Stimulated activated CD8-positive, alpha-beta memory T cell treated with anti-CD3 and anti-CD28 coated beads, Interleukin-2, amount 100 ng/mL, for 1 hour (primary cell): Measurements from ENCODE around the gene GSTK1.
"Not testable (repeated sequence)": the region's sequence is repeated elsewhere in the genome, so short reads cannot be mapped to it uniquely, and the experiment has no call there.

Source experiments
- DNase-seq, 2 donors: peaks; one replicate each; pipeline ENCODE4 v3.0.0-alpha.2; 2020; ENCODE audit warnings: low read depth in 2 of 2

Gene GSTK1

GRCh38 chr7:143238289-143238980 is 24.8 kb upstream of the GSTK1 start:
- no peak for DNase-seq

GRCh38 chr7:143239813-143240212 is 23.4 kb upstream of the GSTK1 start:
- no peak for DNase-seq

GRCh38 chr7:143240291-143241168 is 22.7 kb upstream of the GSTK1 start:
- peak; percentile 44 to 59 for DNase-seq

GRCh38 chr7:143242306-143242705 is 20.9 kb upstream of the GSTK1 start:
- no peak for DNase-seq

GRCh38 chr7:143243111-143243510 is 20.1 kb upstream of the GSTK1 start:
- DNase-seq = no peak

GRCh38 chr7:143243614-143244013 is 19.6 kb upstream of the GSTK1 start:
- DNase-seq = no peak

GRCh38 chr7:143244321-143244720 is 18.9 kb upstream of the GSTK1 start:
- DNase-seq = no peak

- no peak for DNase-seq
Measured at GRCh38 chr7:143245123-143245522, 18.1 kb upstream of the GSTK1 start.

GRCh38 chr7:143247372-143247771 is 15.9 kb upstream of the GSTK1 start:
- no peak for DNase-seq

- no peak for DNase-seq
Measured at GRCh38 chr7:143248761-143249354, 14.4 kb upstream of the GSTK1 start.

- no peak for DNase-seq
Measured at GRCh38 chr7:143250199-143250598, 13.0 kb upstream of the GSTK1 start.

- no peak for DNase-seq
Measured at GRCh38 chr7:143250822-143251221, 12.4 kb upstream of the GSTK1 start.

GRCh38 chr7:143252006-143252405 is 11.2 kb upstream of the GSTK1 start:
- no peak for DNase-seq

- no peak for DNase-seq
Measured at GRCh38 chr7:143255564-143255963, 7.7 kb upstream of the GSTK1 start.

- no peak for DNase-seq
Measured at GRCh38 chr7:143256325-143256724, 6.9 kb upstream of the GSTK1 start.

GRCh38 chr7:143256932-143257331 is 6.3 kb upstream of the GSTK1 start:
- no peak for DNase-seq

GRCh38 chr7:143257501-143257900 is 5.7 kb upstream of the GSTK1 start:
- DNase-seq = no peak

- no peak for DNase-seq
Measured at GRCh38 chr7:143258831-143259230, 4.4 kb upstream of the GSTK1 start.

GRCh38 chr7:143259765-143260164 is 3.5 kb upstream of the GSTK1 start:
- no peak for DNase-seq

GRCh38 chr7:143261901-143262300 is 1.3 kb upstream of the GSTK1 start:
- no peak for DNase-seq

- DNase-seq = not testable (repeated sequence)
Measured at GRCh38 chr7:143264196-143264568, 941 bp downstream of the GSTK1 start.

- no peak for DNase-seq
Measured at GRCh38 chr7:143265017-143265693, 1.9 kb downstream of the GSTK1 start.
